Activated naive CD4-positive, alpha-beta T cell treated with anti-CD3 and anti-CD28 coated beads, Interleukin-2, amount 10 ng/mL, durations not matched to agents 5 hours and 36 hours (primary cell): ENCODE data around the gene SEC61A1. TPM values are rescaled to one million over a fixed set of nuclear protein-coding genes. Genes with fewer than 3 reads are reported as not detected.

Source experiments
- total RNA-seq, 2 experiments: library from RNA; stranded (reverse); gene quantifications; one replicate each; pipeline ENCODE4 v1.2.3, GENCODE V29; 2021

The SEC61A1 gene
- total RNA-seq: 100 to 1,000 TPM; 159 to 168 TPM

DNA sequence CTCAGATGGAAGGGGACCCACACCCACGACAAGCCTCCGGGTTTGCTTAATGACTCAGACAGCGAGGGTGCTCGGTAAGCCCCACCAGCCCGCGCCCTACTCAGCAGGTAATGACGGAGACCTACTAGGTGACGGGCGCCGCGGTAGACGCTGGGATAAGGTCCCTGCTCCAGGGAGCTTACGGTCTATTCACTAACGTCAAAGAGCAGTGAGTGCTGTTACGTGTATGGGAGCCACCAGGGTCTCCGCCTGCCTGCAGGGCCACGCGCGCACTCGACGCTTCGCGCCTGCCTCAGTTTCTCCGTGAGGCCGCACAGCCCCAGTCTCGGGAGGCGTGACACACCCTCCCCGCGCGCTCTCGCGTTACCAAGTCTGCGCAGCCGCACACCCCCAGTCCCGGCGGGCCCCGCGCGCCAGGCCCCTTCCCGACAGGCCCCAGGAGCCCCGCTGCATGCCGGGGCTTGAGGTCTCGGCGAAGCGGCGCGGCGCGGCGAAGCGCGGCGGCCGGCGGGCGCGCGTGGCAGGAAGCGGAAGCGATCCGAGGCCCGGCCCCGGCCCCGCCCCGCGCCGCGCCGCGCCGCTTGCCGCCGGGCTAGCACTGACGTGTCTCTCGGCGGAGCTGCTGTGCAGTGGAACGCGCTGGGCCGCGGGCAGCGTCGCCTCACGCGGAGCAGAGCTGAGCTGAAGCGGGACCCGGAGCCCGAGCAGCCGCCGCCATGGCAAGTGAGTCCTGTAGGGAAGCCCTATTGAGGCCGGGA is at the start of gene SEC61A1:
Gene SEC61A1 (plus strand): TSS at position 601 of the 758 bp plus-strand sequence. CDS start 116 bp downstream, at position 717.

Other genes with a start within 250 kb of the SEC61A1 start
- gene MGLL, start 229.9 kb upstream of the SEC61A1 start, total RNA-seq: under 1 TPM; 0.19 to 0.78 TPM
- not detected for gene KBTBD12, start 137.2 kb upstream of the SEC61A1 start, total RNA-seq
- 10 to 100 TPM; 45.3 to 47.7 TPM for gene RUVBL1, start 71.4 kb downstream of the SEC61A1 start, total RNA-seq
- 10 to 100 TPM; 15.6 to 17.5 TPM for gene EEFSEC, start 101.0 kb downstream of the SEC61A1 start, total RNA-seq